Esophagus muscularis mucosa (tissue), 4 donors: ENCODE measurements around the gene RTN4RL2. TPM values are rescaled to one million over a fixed set of nuclear protein-coding genes. Genes with fewer than 3 reads are reported as not detected.

ENCODE experiments used
- DNase-seq: peaks from one replicate; pipeline ENCODE4 v3.0.0-alpha.2; 2017; ENCODE audit errors: extremely low spot score
- H3K27ac ChIP-seq, 4 donors: fragments of 200-600 bp; sonication (generic); replicated peaks in 1 of 4; 1 replicate in 3 of 4; 2 replicates in 1 of 4; pipeline ENCODE4 v1.5.1; 2016 to 2019; ENCODE audit warnings: mild to moderate bottlenecking in 1 of 4
- H3K27me3 ChIP-seq, 4 donors: fragments of 200-600 bp; sonication (generic); one replicate each; pipeline versions ENCODE4 v1.5.1 to v1.6.0; 2016 to 2019
- H3K36me3 ChIP-seq, 4 donors: fragments of 200-600 bp; sonication (generic); one replicate each; pipeline ENCODE4 v1.5.1; 2016 to 2019
- H3K4me1 ChIP-seq, 4 donors: fragments of 200-600 bp; sonication (generic); one replicate each; pipeline ENCODE4 v1.5.1; 2016 to 2019
- H3K4me3 ChIP-seq, 4 donors: fragments of 200-600 bp; sonication (generic); 1 replicate in 2 of 4; 2 replicates in 2 of 4; pipeline ENCODE4 v1.5.1; 2016 to 2019; ENCODE audit warnings: mild to moderate bottlenecking in 4 of 4, moderate library complexity in 1 of 4
- H3K9me3 ChIP-seq, 4 donors: fragments of 200-600 bp; sonication (generic); 1 replicate in 3 of 4; 2 replicates in 1 of 4; pipeline ENCODE4 v1.5.1; 2016 to 2019
- EP300 ChIP-seq: sonication (generic); formaldehyde crosslinking; IDR thresholded peaks from one replicate; pipeline ENCODE4 v1.6.1; 2017; ENCODE audit warnings: antibody characterized with exemption
- POLR2A ChIP-seq: fragments of 450-650 bp; IDR thresholded peaks from one replicate; pipeline ENCODE4 v1.6.1; 2017; ENCODE audit warnings: antibody characterized with exemption, moderate library complexity, mild to moderate bottlenecking, low read depth
- POLR2AphosphoS5 ChIP-seq, 2 donors: sonication (generic); formaldehyde crosslinking; IDR thresholded peaks; one replicate each; pipeline ENCODE4 v1.6.1; 2017; ENCODE audit warnings: antibody characterized with exemption in 2 of 2
- WGBS: methylation state at CpG from one replicate; pipeline ENCODE4 v1.1.5; 2018; 5-methylcytosine and 5-hydroxymethylcytosine counted together
- intact Hi-C: fragments of 100-400 bp; cut with DNase I; formaldehyde crosslinking; loops from one replicate; pipeline ENCODE4 v1.15.1; 2023
- total RNA-seq, 4 donors: library from RNA; depleted of rRNA; stranded (reverse); fragments of >200 nt; gene quantifications; one replicate each; pipeline versions ENCODE4 v1.1.0 to v1.2.1, GENCODE V29; 2016
- TF ChIP-seq, protein P1 (sequence below), 3 experiments: fragments of 200-600 bp in 2 of 3; fragments of 450-650 bp in 1 of 3; sonication (generic) in 2 of 3; IDR thresholded peaks; one replicate each; pipeline ENCODE4 v1.5.1; 2017 to 2019; ENCODE audit warnings: antibody characterized with exemption in 3 of 3, mild to moderate bottlenecking in 2 of 3, moderate library complexity in 1 of 3

The RTN4RL2 gene
- total RNA-seq, 4 donors from 2014 or later: 0.33 to 1.1 (median 0.91) TPM; not detected in 1

DNA sequence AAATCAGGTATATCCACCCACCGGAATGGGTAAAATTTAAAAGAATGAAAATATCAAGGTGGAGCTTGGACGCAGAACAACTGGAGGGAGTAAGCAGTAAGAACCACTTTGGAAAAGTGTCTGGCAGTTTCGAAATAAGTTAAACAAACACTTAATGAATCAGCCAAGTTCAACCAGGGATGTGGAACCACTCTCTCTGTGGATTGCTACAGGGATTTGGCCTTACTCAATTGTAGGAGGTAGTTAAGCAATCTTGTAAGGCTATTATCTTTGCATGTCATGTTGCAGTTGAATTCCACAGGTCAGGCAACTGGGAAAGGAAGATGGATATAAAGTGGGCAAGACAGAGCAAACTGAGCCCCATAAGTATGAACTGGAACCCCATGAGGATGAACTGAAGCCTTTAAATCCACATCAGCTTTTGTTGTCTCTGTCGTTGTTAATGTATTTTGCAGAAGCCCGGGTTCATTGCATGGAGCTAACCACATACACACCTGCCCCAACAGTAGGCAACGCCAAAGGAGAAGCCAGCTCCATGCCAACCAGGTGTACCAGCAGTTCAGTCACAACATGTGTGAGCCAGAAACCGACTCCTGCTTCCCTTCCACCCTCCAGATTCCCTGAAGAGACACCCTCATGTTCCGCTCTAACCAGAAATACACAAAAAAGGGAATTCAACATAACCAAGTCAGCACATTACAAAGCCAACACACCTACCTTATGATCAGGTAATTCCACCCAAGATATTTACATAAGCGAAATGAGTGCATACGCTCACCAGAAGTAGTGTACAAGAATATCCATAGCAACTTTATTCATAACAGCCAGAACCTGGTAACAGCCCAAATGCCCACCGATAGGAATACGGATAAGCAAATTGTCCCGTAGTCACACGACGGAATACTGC, 25.4 kb upstream of the RTN4RL2 start:
- Histone ChIP-seq H3K27ac (peak overlapping the region; percentile 51 to 71 (median 60)), H3K4me1 (peaks cover 13 to 42% (median 32%) of the 10 kb centered on the region in 4 donors), H3K4me3 (no peak overlapping the region), H3K36me3 (no peaks in the 10 kb centered on the region), H3K27me3 (no peaks in the 10 kb centered on the region), H3K9me3 (no peaks in the 10 kb centered on the region)
- peak; percentile 63 to 78 for TF ChIP-seq POLR2AphosphoS5 (IDR thresholded peaks at IDR 0.05)
- TF ChIP-seq, protein P1, sequence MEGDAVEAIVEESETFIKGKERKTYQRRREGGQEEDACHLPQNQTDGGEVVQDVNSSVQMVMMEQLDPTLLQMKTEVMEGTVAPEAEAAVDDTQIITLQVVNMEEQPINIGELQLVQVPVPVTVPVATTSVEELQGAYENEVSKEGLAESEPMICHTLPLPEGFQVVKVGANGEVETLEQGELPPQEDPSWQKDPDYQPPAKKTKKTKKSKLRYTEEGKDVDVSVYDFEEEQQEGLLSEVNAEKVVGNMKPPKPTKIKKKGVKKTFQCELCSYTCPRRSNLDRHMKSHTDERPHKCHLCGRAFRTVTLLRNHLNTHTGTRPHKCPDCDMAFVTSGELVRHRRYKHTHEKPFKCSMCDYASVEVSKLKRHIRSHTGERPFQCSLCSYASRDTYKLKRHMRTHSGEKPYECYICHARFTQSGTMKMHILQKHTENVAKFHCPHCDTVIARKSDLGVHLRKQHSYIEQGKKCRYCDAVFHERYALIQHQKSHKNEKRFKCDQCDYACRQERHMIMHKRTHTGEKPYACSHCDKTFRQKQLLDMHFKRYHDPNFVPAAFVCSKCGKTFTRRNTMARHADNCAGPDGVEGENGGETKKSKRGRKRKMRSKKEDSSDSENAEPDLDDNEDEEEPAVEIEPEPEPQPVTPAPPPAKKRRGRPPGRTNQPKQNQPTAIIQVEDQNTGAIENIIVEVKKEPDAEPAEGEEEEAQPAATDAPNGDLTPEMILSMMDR (IDR thresholded peaks at IDR 0.05): no peak
- no peak for TF ChIP-seq POLR2A
- WGBS: 74% methylated on average over 15 of the region's 15 CpGs
- intact Hi-C loops: loop anchor here (5.0 kb wide), 1 partner anchor 108 kb away; no protein-coding TSS in a partner anchor
- DNase-seq: no peak

DNA sequence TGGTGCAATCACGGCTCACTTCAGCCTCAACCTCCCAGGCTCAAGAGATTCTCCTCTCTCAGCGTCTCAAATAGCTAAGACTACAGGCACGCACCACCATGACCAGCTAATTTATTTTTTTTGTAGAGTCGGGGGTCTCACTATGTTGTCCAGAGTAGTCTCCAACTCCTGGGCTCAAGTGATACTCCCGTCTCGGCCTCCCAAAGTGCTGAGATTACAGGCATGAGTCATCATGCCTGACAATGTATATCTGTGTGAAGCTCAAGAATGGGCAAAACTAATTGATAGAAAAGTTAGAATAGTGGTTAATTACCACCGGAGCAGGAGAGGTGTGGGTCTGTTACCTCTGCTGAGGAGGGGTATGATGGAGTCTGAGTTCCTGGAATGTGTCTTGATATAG, 24.3 kb upstream of the RTN4RL2 start:
- DNase-seq: no peak
- no peak overlapping the region for H3K27ac ChIP-seq
- WGBS: 96% methylated on average over 7 of the region's 7 CpGs
- TF ChIP-seq, protein P1 (IDR thresholded peaks at IDR 0.05): no peak
- no peak for TF ChIP-seq EP300
- no peak for TF ChIP-seq POLR2A
- TF ChIP-seq POLR2AphosphoS5 (IDR thresholded peaks at IDR 0.05): no peak
- no peaks in the 10 kb centered on the region for H3K9me3 ChIP-seq
- H3K36me3 ChIP-seq: no peaks in the 10 kb centered on the region
- H3K4me1 ChIP-seq: peaks cover 3 to 39% (median 32%) of the 10 kb centered on the region in 4 donors
- no peaks in the 10 kb centered on the region for H3K27me3 ChIP-seq
- intact Hi-C loops: no loop called here
- no peak overlapping the region for H3K4me3 ChIP-seq

DNA sequence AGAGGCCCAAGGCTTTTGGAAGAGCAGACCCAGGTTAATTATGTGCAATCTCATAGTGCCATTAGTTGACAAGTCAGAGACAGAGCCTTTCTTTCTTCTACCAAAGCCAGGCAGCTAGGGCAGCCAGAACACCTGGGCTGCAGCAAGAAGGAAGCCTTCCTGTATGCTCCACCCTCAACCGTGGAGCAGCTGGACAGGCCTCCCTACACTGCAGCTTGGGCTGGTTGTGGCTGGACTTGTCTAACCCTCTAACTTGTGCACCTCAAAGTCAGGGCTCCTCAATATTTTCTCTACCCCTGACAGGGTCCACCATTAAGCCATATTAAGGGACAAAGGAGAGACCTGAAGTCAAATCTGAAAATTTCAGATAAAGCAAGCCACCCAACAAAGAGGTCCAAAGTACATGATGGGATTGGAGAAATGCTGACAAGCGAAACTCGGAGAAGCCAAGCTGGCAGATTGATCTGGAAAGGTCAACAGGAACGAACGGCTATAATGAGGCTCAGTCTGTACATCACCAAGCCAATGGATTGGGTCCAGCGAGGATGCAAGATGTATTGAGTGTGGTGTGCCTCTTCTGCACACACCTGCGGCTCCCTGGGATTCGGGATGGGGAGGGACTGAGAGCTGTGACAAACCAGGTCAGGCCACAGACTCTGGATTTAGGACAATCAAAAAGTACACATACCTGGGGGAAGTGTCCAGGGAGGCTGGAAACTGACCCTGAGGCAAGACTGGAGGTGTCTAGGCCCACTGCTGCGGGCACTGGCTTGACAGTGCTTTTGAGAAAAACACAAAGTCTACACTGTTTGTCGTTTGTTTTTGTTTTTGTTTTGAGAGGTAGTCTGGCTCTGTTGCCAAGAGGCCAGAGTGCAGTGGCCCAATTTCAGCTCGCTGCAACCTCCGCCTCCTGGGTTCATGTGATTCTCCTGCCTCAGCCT, 21.7 kb upstream of the RTN4RL2 start:
- Histone ChIP-seq H3K9me3 (no peaks in the 10 kb centered on the region), H3K36me3 (no peaks in the 10 kb centered on the region), H3K27me3 (no peaks in the 10 kb centered on the region), H3K27ac (no peak overlapping the region), H3K4me3 (no peak overlapping the region), H3K4me1 (peaks cover 3 to 22% (median 19%) of the 10 kb centered on the region in 4 donors)
- WGBS: 86% methylated on average over 12 of the region's 12 CpGs
- DNase-seq: no peak
- TF ChIP-seq POLR2A (no peak), POLR2AphosphoS5 (IDR thresholded peaks at IDR 0.05) (no peak), EP300 (no peak)
- TF ChIP-seq, protein P1 (IDR thresholded peaks at IDR 0.05): no peak
- intact Hi-C loops: no loop called here

DNA sequence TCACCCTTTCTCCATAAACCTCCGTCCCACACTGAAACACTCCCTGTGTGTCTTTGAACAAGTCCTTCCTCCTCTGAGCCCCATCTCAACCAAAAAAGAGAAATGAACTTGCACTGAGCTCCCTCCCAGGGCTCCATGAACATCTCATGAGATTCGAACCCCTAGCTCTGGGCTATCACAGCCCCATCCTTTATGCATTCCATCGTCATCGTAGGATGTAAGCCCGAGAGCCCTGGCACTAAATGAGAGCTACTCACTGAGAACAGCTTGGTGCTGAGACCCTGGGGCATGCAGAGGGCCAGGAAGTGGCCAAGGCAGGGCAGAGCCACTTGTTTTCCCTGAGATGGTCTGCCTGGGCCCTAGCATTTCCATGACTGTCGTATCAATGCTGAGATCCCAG, 20.5 kb upstream of the RTN4RL2 start:
- TF ChIP-seq EP300: no peak
- no peak for TF ChIP-seq POLR2AphosphoS5 (IDR thresholded peaks at IDR 0.05)
- TF ChIP-seq, protein P1 (IDR thresholded peaks at IDR 0.05): no peak
- no peak for TF ChIP-seq POLR2A
- intact Hi-C loops: loop anchor here (2.0 kb wide), 1 partner anchor 25 kb away; no protein-coding TSS in a partner anchor
- H3K9me3 ChIP-seq: no peaks in the 10 kb centered on the region
- no peaks in the 10 kb centered on the region for H3K36me3 ChIP-seq
- no peak overlapping the region for H3K4me3 ChIP-seq
- DNase-seq: no peak
- peaks cover 3 to 11% (median 8%) of the 10 kb centered on the region in 4 donors for H3K4me1 ChIP-seq
- WGBS: 78% methylated on average over 6 of the region's 6 CpGs
- H3K27me3 ChIP-seq: no peaks in the 10 kb centered on the region
- H3K27ac ChIP-seq: no peak overlapping the region
